Activated naive CD8-positive, alpha-beta T cell treated with anti-CD3 and anti-CD28 coated beads, Interleukin-2, amount 10 ng/mL, durations not matched to agents 7 days and 5 days (primary cell): ENCODE data around the gene TEAD2. TPM values are rescaled to one million over a fixed set of nuclear protein-coding genes. Genes with fewer than 3 reads are reported as not detected.
"Not testable (repeated sequence)": the region's sequence is repeated elsewhere in the genome, so short reads cannot be mapped to it uniquely, and the experiment has no call there.

Source experiments
- ATAC-seq: fragments of 150-1000 bp; cut with Tn5 transposase; one replicate; pipeline ENCODE4 v1.10.0; 2021; ENCODE audit warnings: low read depth, moderate library complexity
- POLR2A ChIA-PET: fragments of 350-600 bp; sonication (Branson Sonifier 250); formaldehyde crosslinking; loops from one replicate; lab custom pipeline; 2021; ENCODE audit warnings: antibody characterized with exemption; lab: Charles Lee
- DNase-seq: peaks from one replicate; pipeline ENCODE4 v3.0.0; 2021
- H3K27ac Mint-ChIP-seq: one replicate; pipeline ENCODE4 v1.8.0; 2022; ENCODE audit warnings: mild to moderate bottlenecking, mixed read lengths
- H3K27me3 Mint-ChIP-seq: one replicate; pipeline ENCODE4 v1.8.0; 2022; ENCODE audit warnings: mild to moderate bottlenecking, moderate library complexity, mixed read lengths
- H3K36me3 Mint-ChIP-seq: one replicate; pipeline ENCODE4 v1.8.0; 2021; ENCODE audit warnings: mild to moderate bottlenecking, mixed read lengths
- H3K4me1 Mint-ChIP-seq: one replicate; pipeline ENCODE4 v1.8.0; 2021; ENCODE audit warnings: mixed read lengths
- H3K4me3 Mint-ChIP-seq: one replicate; pipeline ENCODE4 v1.8.0; 2022; ENCODE audit warnings: mild to moderate bottlenecking, moderate library complexity, mixed read lengths
- H3K9me3 Mint-ChIP-seq: one replicate; pipeline ENCODE4 v1.8.0; 2021; ENCODE audit warnings: mixed read lengths
- total RNA-seq, 2 experiments: library from RNA; stranded (reverse); gene quantifications; one replicate each; pipeline ENCODE4 v1.2.3, GENCODE V29; 2021

TEAD2 gene
- total RNA-seq, 2 experiments from 2014 or later: not detected

DNA sequence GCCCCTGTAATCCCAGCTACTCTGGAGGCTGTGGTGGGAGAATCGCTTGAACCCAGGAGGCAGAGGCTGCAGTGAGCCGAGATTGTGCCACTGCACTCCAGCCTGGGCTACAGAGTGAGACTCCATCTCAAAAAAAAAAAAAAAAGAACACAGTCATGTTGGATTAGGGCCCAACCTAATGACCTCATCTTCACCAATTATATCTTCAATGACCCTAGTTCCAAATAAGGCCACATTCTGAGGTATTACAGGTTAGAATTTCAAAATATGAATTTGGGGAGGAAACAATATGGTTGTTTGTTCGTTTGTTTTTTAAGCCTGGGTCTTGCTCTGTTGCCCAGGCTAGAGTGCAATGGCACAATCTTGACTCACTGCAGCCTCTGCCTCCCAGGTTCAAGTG lies 11.0 kb upstream of the TEAD2 start:
- H3K27ac Mint-ChIP-seq, H3K4me3 Mint-ChIP-seq, DNase-seq, H3K4me1 Mint-ChIP-seq, H3K9me3 Mint-ChIP-seq, POLR2A ChIA-PET, ATAC-seq, H3K36me3 Mint-ChIP-seq: not testable (repeated sequence)
- peaks cover 14% of the 10 kb centered on the region for H3K27me3 Mint-ChIP-seq

DNA sequence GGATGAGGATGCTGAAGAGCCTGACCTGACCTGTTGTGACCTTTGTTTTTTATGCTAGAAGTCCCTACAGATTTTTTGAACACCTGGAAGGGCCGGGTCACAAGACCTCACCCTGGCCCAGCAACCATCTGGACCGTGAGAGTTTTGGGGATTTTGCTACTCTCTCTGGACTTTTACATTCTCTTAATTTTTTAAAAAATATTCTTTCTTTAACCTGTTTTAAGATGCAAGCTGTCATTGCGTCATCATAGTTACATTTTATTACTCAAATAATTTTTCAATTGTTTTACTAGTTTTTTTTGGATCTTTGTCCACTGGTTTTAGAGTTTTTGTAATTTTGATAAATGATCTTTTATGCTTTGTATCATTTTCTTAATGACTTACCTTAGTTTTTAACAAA lies 9.0 kb upstream of the TEAD2 start:
- H3K36me3 Mint-ChIP-seq: no peaks in the 10 kb centered on the region
- peaks cover 4% of the 10 kb centered on the region for H3K9me3 Mint-ChIP-seq
- DNase-seq (no peak), ATAC-seq (no peak)
- H3K27ac Mint-ChIP-seq: no peak overlapping the region
- H3K4me1 Mint-ChIP-seq: no peaks in the 10 kb centered on the region
- POLR2A ChIA-PET: no interaction called here
- no peak overlapping the region for H3K4me3 Mint-ChIP-seq
- peaks cover 13% of the 10 kb centered on the region for H3K27me3 Mint-ChIP-seq

DNA sequence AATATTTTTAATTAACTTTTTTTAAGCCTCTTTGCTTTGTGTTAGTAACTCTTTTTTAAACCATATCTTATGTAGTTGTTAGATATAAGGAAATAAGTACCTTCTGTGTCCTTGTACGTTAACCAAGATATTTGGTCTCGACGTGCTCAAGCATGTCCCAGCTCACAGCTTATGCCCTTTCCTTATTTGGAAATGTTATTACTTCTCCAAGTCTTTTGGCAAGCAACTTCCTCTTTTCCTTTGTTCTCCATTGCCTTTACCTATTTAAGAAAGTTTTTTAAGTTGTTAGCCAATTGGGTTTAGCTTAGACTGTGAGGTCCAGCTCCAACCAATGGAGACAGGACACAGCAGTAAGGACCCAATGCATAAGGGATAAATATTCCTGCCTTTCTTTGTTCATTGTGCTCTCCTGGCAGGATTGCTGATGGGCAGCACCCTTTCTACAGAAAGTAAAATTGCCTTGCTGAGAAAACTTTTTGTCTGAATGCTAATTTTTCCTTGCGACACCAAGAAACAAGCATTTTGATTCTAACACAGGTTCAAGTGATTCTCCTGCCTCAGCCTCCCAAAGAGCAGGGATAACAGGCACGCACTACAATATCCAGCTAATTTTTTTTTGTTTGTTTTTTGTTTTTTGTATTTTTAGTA lies 6.6 kb upstream of the TEAD2 start:
- ATAC-seq: no peak
- Mint-ChIP-seq H3K27ac (no peak overlapping the region), H3K4me3 (no peak overlapping the region), H3K36me3 (no peaks in the 10 kb centered on the region), H3K4me1 (no peaks in the 10 kb centered on the region), H3K9me3 (peaks cover 4% of the 10 kb centered on the region), H3K27me3 (peaks cover 24% of the 10 kb centered on the region)
- no peak for DNase-seq
- POLR2A ChIA-PET: no interaction called here

DNA sequence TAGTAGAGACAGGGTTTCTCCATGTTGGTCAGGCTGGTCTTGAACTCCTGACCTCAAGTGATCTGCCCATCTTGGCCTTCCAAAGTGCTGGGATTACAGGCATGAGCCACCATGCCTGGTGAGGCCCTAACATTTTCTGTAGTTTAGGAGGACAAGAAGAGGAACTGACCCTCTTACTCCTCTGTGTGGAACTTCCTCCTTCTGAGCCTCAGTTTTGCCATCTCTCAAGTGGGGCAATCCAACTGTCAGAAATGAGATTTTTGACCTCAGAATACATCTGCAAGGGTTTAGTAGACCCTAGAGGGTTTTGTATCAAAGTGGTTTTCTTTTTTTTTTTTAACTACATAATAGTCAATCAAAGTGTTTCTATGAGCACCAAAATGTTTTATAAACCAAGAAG lies 3.9 kb upstream of the TEAD2 start:
- H3K36me3 Mint-ChIP-seq: no peaks in the 10 kb centered on the region
- peaks cover 4% of the 10 kb centered on the region for H3K9me3 Mint-ChIP-seq
- POLR2A ChIA-PET: no interaction called here
- no peak overlapping the region for H3K27ac Mint-ChIP-seq
- no peak overlapping the region for H3K4me3 Mint-ChIP-seq
- no peak for DNase-seq
- peaks cover 5% of the 10 kb centered on the region for H3K4me1 Mint-ChIP-seq
- H3K27me3 Mint-ChIP-seq: peaks cover 31% of the 10 kb centered on the region
- no peak for ATAC-seq

DNA sequence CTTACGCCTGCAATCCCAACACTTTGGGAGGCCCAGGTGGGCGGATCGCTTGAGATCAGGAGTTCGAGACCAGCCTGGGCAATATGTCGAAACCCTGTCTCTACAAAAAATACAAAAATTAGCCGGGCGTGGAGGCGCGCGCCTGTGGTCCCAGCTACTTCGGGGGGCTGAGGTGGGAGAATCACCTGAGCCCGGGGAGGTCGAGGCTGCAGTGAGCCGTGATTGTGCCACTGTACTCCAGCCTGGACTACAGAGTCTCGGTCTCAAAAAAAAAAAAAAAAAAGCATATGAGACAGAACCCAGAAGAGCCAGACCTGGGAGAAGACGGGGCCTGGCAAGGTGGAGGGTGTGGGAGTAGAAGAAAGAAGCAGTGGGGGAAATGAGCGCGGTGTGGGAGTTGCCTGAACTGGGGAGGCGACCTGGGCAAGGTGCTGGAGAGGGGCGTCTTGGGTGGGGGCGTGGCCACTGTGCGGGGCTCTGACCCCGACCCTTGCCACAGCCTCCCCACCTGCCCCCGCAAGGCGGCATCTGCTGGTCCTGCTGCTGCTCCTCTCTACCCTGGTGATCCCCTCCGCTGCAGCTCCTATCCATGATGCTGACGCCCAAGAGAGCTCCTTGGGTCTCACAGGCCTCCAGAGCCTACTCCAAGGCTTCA lies 2.0 kb upstream of the TEAD2 start:
- Mint-ChIP-seq H3K36me3 (no peaks in the 10 kb centered on the region), H3K27ac (no peak overlapping the region), H3K4me3 (no peak overlapping the region), H3K27me3 (peaks cover 42% of the 10 kb centered on the region), H3K9me3 (no peaks in the 10 kb centered on the region), H3K4me1 (peaks cover 11% of the 10 kb centered on the region)
- ATAC-seq (no peak), DNase-seq (no peak)
- POLR2A ChIA-PET: no interaction called here

DNA sequence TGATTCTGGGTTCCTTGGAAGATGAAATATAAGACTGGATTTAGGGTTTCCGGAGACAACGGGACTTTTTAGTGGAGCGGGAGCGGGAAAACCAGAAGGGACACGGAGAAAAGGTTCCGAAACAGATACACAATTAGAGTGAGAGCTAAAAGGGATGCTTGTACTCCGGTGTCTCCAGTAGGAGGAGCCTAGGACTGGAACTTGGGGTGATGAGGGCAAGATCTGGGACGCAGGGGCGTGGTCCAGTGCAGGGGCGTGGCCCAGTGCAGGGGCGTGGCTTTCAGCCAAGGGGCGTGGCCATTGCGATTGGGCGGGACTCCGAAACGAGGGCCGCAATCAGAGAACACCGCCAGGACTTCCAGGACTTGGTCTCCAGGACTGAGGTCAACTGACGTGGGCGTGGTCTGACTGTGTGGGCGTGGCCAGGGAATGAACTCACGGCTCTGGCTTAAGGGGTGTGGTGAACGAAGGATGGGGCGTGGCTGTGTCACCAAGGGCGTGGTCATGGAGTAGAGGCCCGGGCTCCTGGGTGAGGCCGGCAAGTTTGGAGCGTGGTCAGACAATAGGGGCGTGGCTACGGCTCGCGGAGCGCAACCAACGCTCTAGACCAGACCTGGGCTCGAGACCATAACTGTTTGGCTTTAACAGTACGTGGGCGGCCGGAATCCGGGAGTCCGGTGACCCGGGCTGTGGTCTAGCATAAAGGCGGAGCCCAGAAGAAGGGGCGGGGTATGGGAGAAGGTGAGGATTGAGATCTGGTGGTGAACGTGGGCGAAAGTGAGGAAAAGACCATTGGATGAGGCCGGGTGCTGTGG lies 1.3 kb upstream of the TEAD2 start, which contains the start of gene DKKL1:
Gene DKKL1, plus strand, starts transcription at position 610 of the 815 bp plus-strand sequence. Its CDS starts 122 bp downstream, at position 732.
- ATAC-seq (peak; percentile 73), DNase-seq (peak; percentile 83)
- peaks cover 41% of the 10 kb centered on the region for H3K27me3 Mint-ChIP-seq
- H3K27ac Mint-ChIP-seq: no peak within 1 kb of the TSS
- no peaks in the 10 kb centered on the region for H3K9me3 Mint-ChIP-seq
- no peak within 1 kb of the TSS for H3K4me3 Mint-ChIP-seq
- POLR2A ChIA-PET: no interaction called here
- no peaks in the 10 kb centered on the region for H3K36me3 Mint-ChIP-seq
- peaks cover 11% of the 10 kb centered on the region for H3K4me1 Mint-ChIP-seq

DNA sequence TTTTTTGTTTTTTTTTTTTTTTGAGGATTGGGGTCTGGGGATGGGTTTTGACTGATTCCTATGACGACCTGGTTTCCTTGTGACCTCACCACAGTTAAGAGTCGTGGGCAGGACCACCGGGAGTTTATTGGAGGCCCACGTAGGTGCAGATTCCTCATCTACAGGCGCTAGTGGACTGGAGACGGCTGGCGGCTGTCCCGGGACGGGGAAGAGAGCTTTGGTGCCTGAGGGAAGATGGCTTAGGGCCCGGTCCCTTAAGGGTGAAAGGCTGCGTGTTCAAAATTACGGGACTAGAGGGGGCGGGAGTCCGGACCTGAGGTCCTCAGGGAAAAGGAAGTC lies 682 bp upstream of the TEAD2 start:
- POLR2A ChIA-PET: no interaction called here
- H3K9me3 Mint-ChIP-seq: no peaks in the 10 kb centered on the region
- no peaks in the 10 kb centered on the region for H3K36me3 Mint-ChIP-seq

DNA sequence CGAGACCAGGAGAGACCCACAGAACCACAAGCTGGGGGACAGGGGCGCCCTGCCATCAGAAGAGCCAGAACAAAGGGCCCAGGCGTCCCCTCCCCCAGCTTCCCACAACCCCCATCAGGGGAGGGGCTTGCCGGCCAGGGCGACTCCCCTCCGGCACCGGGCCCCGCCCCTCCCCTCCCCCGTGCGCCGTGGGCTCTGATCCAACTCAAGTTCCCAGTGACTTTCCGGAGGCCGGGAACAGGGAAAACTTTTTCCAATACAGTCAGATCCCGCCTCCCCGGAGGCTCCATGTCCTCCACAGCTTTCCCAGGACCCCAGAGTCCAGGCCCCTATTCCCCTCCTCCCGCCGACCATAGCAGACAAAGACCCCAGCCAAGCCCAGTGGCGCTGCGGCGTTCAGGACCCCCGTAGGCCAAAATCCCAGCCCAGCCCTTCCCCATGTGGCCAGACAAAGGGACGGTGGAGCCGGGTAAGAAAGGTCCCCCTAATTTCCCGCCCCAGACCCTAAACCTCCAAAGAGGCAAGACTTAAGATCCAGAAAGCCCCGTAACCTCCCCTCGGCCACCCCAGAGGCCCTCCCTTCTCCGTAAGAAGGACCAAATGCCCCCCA lies 673 bp downstream of the TEAD2 start:
- H3K9me3 Mint-ChIP-seq: no peaks in the 10 kb centered on the region
- H3K4me1 Mint-ChIP-seq: peaks cover 12% of the 10 kb centered on the region
- no peak overlapping the region for H3K4me3 Mint-ChIP-seq
- H3K27me3 Mint-ChIP-seq: peaks cover 49% of the 10 kb centered on the region
- DNase-seq: no peak
- POLR2A ChIA-PET: no interaction called here
- no peaks in the 10 kb centered on the region for H3K36me3 Mint-ChIP-seq
- no peak for ATAC-seq
- no peak overlapping the region for H3K27ac Mint-ChIP-seq

More for the DNA sequence above, 682 bp upstream of the TEAD2 start:
- peaks cover 41% of the 10 kb centered on the region for H3K27me3 Mint-ChIP-seq
- ATAC-seq: no peak
- DNase-seq: no peak
- H3K4me1 Mint-ChIP-seq: peaks cover 11% of the 10 kb centered on the region
- H3K27ac Mint-ChIP-seq: no peak overlapping the region
- H3K4me3 Mint-ChIP-seq: no peak overlapping the region

DNA sequence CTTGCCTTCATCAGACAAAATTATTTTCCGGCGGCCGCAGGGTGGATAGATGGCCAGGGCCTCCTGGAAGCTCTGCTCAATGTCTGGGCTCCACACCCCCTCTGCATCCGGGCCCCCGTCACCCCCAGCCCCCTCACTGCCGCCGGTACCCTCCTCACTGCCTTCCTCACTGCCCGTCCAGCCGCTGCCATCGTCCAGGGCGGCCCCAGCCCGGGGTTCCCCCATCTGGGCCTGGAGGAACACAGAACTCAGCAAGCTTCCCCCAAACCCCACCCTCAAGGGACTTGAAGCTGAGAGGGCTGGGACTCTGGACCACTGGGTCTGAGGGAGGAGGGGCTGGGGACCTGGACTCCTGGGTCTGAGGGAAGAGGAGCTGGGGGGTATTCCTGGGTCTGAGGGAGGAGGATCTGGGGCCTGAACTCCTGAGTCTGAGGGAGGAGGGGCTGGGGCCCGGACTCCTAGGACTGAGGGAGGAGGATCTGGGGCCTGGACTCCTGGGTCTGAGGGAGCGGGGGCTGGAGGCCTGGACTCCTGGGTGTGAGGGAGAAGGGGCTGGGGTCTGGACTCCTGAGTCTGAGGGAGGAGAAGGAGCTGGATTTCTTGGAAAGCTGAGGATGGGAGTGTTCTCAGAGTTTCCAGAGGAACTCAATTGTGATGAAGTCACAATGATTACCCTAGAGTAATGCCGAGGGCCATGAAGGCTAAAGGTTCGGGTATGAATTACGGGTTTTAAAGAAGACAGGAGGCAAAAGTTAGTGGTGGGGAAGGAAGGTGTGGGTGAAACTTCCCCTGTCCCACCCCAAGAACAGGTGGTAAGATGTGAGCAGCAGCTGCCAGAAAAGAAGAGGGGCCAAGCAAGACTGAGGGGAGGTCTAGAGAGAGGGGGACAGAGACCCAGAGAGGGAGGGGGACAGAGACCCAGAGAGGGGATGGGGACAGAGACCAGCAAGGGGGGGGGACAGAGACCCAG lies 2.1 kb downstream of the TEAD2 start:
- Mint-ChIP-seq H3K27ac (no peak overlapping the region), H3K9me3 (no peaks in the 10 kb centered on the region), H3K27me3 (peaks cover 49% of the 10 kb centered on the region), H3K4me1 (peaks cover 19% of the 10 kb centered on the region), H3K36me3 (no peaks in the 10 kb centered on the region), H3K4me3 (no peak overlapping the region)
- POLR2A ChIA-PET: no interaction called here
- ATAC-seq (no peak), DNase-seq (no peak)

DNA sequence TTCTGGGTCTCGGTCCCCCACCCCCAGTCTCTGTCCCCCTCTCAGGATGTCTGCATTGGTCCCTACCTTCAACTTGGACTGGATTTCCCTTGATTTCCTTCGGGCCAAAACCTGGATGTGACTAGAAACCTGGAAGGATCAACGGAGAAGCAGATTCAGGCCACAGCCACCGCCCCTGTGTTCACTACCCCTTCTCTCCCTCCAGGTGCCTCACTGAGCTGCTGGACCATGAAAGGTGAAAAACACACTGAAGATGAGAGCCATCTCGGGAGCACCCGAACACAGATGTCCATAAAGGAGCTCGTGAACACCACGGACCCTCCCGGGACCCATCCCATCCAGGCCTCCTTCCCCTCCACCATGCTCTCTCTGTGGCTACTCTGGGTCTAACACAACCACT lies 5.0 kb downstream of the TEAD2 start:
- Mint-ChIP-seq H3K9me3 (no peaks in the 10 kb centered on the region), H3K27me3 (peaks cover 51% of the 10 kb centered on the region), H3K36me3 (no peaks in the 10 kb centered on the region), H3K4me3 (no peak overlapping the region), H3K4me1 (peaks cover 21% of the 10 kb centered on the region), H3K27ac (no peak overlapping the region)
- DNase-seq (no peak), ATAC-seq (no peak)
- POLR2A ChIA-PET: no interaction called here

DNA sequence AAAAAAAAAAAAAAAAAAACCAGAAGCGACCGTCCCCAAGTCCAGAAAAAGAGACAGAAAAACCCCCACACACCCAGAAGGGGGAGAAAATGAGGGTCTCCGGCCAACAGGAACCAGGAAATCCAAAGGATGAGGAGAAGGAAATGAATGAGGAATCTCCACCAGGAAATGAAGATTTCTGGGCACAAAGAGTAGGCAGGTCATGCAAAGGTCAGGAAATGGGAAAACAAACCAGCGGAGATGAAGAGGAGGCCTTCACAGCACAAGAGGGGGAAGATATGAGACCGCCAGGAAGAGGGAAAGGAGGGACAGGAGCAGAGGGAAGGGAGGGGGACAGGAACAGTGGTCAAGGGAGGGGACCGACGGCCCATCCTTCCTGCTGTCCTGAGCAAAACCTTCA lies 5.8 kb downstream of the TEAD2 start:
- ATAC-seq: no peak
- Mint-ChIP-seq H3K4me1 (peaks cover 16% of the 10 kb centered on the region), H3K36me3 (no peaks in the 10 kb centered on the region), H3K27me3 (peaks cover 43% of the 10 kb centered on the region), H3K27ac (no peak overlapping the region), H3K9me3 (no peaks in the 10 kb centered on the region), H3K4me3 (no peak overlapping the region)
- no peak for DNase-seq
- POLR2A ChIA-PET: interaction anchor here (0.6 kb wide), 1 partner anchor 113 kb away, joined by 3 read pairs; no protein-coding TSS in a partner anchor

DNA sequence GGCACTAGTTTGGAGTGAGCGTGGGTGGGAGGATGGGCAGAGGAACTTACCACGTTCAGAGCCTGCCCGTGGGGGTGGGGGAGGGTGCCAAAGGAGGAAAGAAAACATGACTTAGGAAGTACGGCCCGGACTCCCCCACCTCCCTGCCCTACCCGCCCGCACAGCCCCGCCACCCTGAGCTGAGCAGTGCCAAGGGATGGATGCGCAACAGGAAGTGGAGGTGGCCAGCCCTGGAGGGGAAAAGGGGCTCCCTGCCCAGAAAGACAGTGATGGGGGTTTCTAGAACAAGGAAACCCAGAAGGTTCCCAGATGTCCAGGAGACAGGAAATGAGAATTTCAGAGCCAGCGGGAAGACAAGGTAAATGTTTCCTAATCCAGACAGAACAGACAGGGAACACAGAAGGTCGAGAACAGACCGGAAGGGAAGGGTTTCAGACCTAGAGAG lies 6.3 kb downstream of the TEAD2 start:
- H3K4me3 Mint-ChIP-seq: peak overlapping the region; percentile 25

More for the DNA sequence above, 6.3 kb downstream of the TEAD2 start:
- no peak overlapping the region for H3K27ac Mint-ChIP-seq
- H3K4me1 Mint-ChIP-seq: peaks cover 13% of the 10 kb centered on the region
- H3K27me3 Mint-ChIP-seq: peaks cover 39% of the 10 kb centered on the region
- POLR2A ChIA-PET: interaction anchor here (0.6 kb wide), 1 partner anchor 113 kb away, joined by 3 read pairs; no protein-coding TSS in a partner anchor
- DNase-seq (no peak), ATAC-seq (no peak)
- no peaks in the 10 kb centered on the region for H3K36me3 Mint-ChIP-seq
- H3K9me3 Mint-ChIP-seq: no peaks in the 10 kb centered on the region
